GM21619 (cell line): Measurements from ENCODE around the gene IDS.
"Not testable (repeated sequence)": the region's sequence is repeated elsewhere in the genome, so short reads cannot be mapped to it uniquely, and the experiment has no call there.

Experiments used
- ATAC-seq: cut with Tn5 transposase; IDR thresholded peaks from one replicate; pipeline ENCODE4 v1.9.1; 2021; ENCODE audit not compliant: unreplicated experiment

IDS gene

GRCh38 chrX:149502923-149503322 lies 2.2 kb downstream of the IDS start:
- ATAC-seq = not testable (repeated sequence)

- ATAC-seq = no peak
These were observed 5.3 kb downstream of the IDS start for GRCh38 chrX:149499766-149500165.

- no peak for ATAC-seq
These were observed 6.3 kb downstream of the IDS start for GRCh38 chrX:149498767-149499166.

GRCh38 chrX:149497626-149498025 lies 7.5 kb downstream of the IDS start:
- ATAC-seq = no peak

- no peak for ATAC-seq
These were observed 8.1 kb downstream of the IDS start for GRCh38 chrX:149497054-149497453.

GRCh38 chrX:149495573-149496071 lies 9.5 kb downstream of the IDS start:
- no peak for ATAC-seq

- ATAC-seq = no peak
These were observed 10.1 kb downstream of the IDS start for GRCh38 chrX:149494844-149495565.

GRCh38 chrX:149493567-149494562 lies 11.2 kb downstream of the IDS start:
- ATAC-seq = no peak

GRCh38 chrX:149491812-149492211 lies 13.3 kb downstream of the IDS start:
- no peak for ATAC-seq

GRCh38 chrX:149490100-149490499 lies 15.0 kb downstream of the IDS start:
- ATAC-seq = no peak

GRCh38 chrX:149488411-149489052 lies 16.6 kb downstream of the IDS start:
- not testable (repeated sequence) for ATAC-seq

- ATAC-seq = not testable (repeated sequence)
These were observed 17.1 kb downstream of the IDS start for GRCh38 chrX:149488008-149488407.

- peak; percentile 50 for ATAC-seq
These were observed 17.8 kb downstream of the IDS start for GRCh38 chrX:149487292-149487691.

- ATAC-seq = no peak
These were observed 28.6 kb downstream of the IDS start for GRCh38 chrX:149476513-149476912.

GRCh38 chrX:149473966-149474365 lies 31.1 kb downstream of the IDS start:
- no peak for ATAC-seq

GRCh38 chrX:149473092-149473491 lies 32.0 kb downstream of the IDS start:
- no peak for ATAC-seq

GRCh38 chrX:149472625-149473024 lies 32.5 kb downstream of the IDS start:
- ATAC-seq = no peak

- no peak for ATAC-seq
These were observed 33.7 kb downstream of the IDS start for GRCh38 chrX:149471397-149471796.

- ATAC-seq = peak; percentile 94
These were observed 34.2 kb downstream of the IDS start for GRCh38 chrX:149470955-149471354.

- no peak for ATAC-seq
These were observed 35.7 kb downstream of the IDS start for GRCh38 chrX:149469406-149469805.

- ATAC-seq = no peak
These were observed 37.2 kb downstream of the IDS start for GRCh38 chrX:149467920-149468319.
